Astrocyte of the spinal cord (primary cell): ENCODE measurements around the gene ADAMTS12.

ENCODE experiments used
- DNase-seq: peaks from one replicate; pipeline ENCODE4 v3.0.0; 2011; ENCODE audit warnings: low read depth, low spot score
- H3K4me3 ChIP-seq: 2 replicates; pipeline ENCODE4 v1.5.1; 2011; ENCODE audit warnings: low read depth, mild to moderate bottlenecking, low read length, moderate library complexity
- CTCF ChIP-seq: IDR thresholded peaks from 2 replicates; pipeline ENCODE4 v1.5.1; 2012; ENCODE audit warnings: low read depth, mild to moderate bottlenecking, low read length, inconsistent platforms
- in situ Hi-C: cut with HindIII; loops from 2 replicates; pipeline ENCODE4 v1.10.0; 2017; ENCODE audit warnings: low sequenced_read_pairs

The ADAMTS12 gene

GRCh38 chr5:33888587-33888986, 3.2 kb downstream of the ADAMTS12 start:
- no peak for TF ChIP-seq CTCF
- no peak overlapping the region for H3K4me3 ChIP-seq
- in situ Hi-C loops = no loop called here
- DNase-seq = peak; percentile 22

GRCh38 chr5:33887268-33887667, 4.5 kb downstream of the ADAMTS12 start:
- no peak for TF ChIP-seq CTCF
- in situ Hi-C loops = no loop called here
- no peak for DNase-seq
- H3K4me3 ChIP-seq = no peak overlapping the region

- no peak for DNase-seq
- no peak overlapping the region for H3K4me3 ChIP-seq
- TF ChIP-seq CTCF = no peak
- in situ Hi-C loops = no loop called here
Measured at GRCh38 chr5:33886283-33886682, 5.5 kb downstream of the ADAMTS12 start.

GRCh38 chr5:33885679-33886078, 6.1 kb downstream of the ADAMTS12 start:
- TF ChIP-seq CTCF = no peak
- in situ Hi-C loops = no loop called here
- no peak for DNase-seq

GRCh38 chr5:33883482-33883881, 8.3 kb downstream of the ADAMTS12 start:
- no peak for TF ChIP-seq CTCF
- in situ Hi-C loops = no loop called here
- no peak overlapping the region for H3K4me3 ChIP-seq
- no peak for DNase-seq

More at GRCh38 chr5:33885679-33886078, 6.1 kb downstream of the ADAMTS12 start:
- no peak overlapping the region for H3K4me3 ChIP-seq

GRCh38 chr5:33880319-33880718, 11.5 kb downstream of the ADAMTS12 start:
- in situ Hi-C loops = no loop called here
- no peak for DNase-seq
- no peak overlapping the region for H3K4me3 ChIP-seq
- TF ChIP-seq CTCF = no peak

GRCh38 chr5:33877449-33877848, 14.3 kb downstream of the ADAMTS12 start:
- H3K4me3 ChIP-seq = no peak overlapping the region
- TF ChIP-seq CTCF = no peak
- in situ Hi-C loops = no loop called here
- DNase-seq = no peak
